Stimulated activated CD4-positive, alpha-beta T cell treated with anti-CD3 and anti-CD28 coated beads, Interleukin-1b, Interleukin-23, amount 100 ng/mL, for 1 hour (primary cell): ENCODE measurements around the gene AP3B2.
"Not testable (repeated sequence)": the region's sequence is repeated elsewhere in the genome, so short reads cannot be mapped to it uniquely, and the experiment has no call there.

Source experiments
- DNase-seq, 2 donors: peaks; one replicate each; pipeline ENCODE4 v3.0.0-alpha.2; 2020; ENCODE audit warnings: low read depth in 2 of 2

The AP3B2 gene, protein sequence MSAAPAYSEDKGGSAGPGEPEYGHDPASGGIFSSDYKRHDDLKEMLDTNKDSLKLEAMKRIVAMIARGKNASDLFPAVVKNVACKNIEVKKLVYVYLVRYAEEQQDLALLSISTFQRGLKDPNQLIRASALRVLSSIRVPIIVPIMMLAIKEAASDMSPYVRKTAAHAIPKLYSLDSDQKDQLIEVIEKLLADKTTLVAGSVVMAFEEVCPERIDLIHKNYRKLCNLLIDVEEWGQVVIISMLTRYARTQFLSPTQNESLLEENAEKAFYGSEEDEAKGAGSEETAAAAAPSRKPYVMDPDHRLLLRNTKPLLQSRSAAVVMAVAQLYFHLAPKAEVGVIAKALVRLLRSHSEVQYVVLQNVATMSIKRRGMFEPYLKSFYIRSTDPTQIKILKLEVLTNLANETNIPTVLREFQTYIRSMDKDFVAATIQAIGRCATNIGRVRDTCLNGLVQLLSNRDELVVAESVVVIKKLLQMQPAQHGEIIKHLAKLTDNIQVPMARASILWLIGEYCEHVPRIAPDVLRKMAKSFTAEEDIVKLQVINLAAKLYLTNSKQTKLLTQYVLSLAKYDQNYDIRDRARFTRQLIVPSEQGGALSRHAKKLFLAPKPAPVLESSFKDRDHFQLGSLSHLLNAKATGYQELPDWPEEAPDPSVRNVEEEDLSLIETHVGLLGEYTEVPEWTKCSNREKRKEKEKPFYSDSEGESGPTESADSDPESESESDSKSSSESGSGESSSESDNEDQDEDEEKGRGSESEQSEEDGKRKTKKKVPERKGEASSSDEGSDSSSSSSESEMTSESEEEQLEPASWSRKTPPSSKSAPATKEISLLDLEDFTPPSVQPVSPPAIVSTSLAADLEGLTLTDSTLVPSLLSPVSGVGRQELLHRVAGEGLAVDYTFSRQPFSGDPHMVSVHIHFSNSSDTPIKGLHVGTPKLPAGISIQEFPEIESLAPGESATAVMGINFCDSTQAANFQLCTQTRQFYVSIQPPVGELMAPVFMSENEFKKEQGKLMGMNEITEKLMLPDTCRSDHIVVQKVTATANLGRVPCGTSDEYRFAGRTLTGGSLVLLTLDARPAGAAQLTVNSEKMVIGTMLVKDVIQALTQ

GRCh38 chr15:82709421-82710207 lies at the start of gene AP3B2:
TSS of gene AP3B2 (minus strand) at chr15:82709875. CDS start at chr15:82709706, 169 bp downstream.
- peak; percentile 19 to 46 for DNase-seq

DNA sequence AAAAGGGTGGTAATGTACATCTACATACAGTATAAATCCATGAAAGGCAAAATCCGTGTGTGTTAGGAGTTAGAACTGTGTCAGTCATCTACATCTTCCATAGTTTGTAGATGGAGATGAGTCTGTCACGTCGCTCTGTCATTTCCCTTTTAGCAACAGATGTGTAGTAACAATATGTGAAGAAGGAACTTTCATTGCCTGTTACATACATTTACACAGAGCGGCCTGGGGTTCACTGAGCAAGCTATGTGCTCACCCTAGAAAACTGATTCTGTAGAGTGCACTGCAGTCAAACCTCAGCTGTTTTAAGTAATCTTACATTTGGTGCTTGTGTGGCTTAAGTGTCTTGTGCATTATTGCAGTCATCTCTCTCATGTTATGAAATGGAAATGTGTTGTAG lies 41.6 kb upstream of the AP3B2 start:
- no peak for DNase-seq

DNA sequence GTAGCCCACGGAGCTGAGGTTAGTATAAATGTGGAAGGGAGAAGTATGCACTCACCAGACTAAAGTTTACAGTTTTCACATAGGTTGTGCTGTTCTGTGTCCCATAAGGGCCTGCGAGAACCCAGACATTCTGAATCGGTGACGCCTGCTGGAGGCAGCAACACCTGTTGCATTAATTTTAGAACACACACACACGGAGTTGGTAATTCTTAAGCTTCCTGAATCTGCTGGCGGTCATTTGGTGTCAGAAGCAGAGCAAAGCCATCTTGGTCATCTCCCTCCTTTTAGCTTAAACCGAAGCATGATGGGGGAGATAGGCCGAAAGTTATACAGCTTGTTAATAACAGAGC lies 41.1 kb upstream of the AP3B2 start:
- DNase-seq = no peak

DNA sequence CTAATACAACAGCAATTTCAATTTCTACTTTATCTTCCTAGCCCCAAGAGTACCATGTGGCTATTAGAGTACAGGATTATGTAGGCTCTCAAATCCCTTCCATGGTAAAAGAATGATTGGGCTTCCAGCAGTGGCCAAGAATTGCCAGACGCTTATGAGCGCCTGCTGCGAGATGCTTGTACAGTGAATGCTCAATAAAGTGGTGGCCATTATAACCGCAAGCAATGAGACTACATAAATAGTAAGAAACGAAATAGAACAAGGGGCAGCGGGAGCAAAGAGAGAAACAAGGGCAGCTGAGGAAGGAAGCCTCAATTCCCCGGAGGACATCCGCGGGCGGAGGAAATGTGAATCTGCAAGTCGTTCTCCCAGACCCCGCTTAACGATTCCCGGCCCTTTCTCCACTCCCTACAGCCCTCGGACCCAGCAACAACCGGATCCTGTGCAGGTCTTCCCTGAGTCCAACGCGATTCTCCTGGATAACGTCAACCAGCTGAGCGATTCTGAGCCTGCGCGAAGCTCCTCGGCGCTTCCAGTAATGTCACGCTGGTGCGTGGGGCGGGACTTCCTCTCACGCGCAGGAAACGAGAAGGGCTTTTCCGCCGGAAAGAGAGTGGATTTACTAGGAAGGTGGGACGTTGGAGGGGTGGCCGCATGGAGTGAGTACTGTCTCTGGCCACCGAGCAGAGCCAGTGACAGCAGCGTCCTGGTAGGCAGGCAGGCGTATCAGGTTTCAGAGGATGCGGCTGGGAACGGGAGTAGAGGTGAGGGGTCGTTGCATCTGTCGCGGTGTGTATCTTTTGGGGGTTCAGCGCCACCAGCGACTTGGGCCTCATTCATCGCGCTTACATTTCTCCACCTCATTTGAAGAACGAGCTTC lies 40.5 kb upstream of the AP3B2 start:
- peak; percentile 55 to 65 for DNase-seq

- DNase-seq = no peak
Observed at GRCh38 chr15:82748315-82748714, 38.6 kb upstream of the AP3B2 start.

- no peak for DNase-seq
Observed at GRCh38 chr15:82743810-82744209, 34.1 kb upstream of the AP3B2 start.

DNA sequence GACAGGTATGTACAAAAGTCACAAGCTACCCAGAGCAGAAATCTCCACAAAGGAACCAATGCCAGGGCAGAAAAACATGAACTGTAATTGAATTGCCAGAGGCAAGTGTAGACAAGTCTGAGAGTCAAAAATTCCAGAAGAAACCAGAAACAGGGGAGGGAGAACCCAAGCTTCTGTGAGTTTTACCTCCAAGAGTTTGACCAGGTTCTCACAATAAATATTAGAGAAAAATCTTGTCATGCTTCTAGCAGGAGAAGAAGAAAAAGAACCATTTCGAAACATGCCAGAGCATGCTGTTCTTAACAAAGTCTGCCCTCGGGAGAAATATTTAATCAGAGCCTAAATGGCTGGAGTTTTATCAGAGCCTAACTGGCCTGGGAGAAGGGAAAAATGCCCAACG lies 32.5 kb upstream of the AP3B2 start:
- no peak for DNase-seq

- DNase-seq = no peak
Observed at GRCh38 chr15:82739086-82739485, 29.4 kb upstream of the AP3B2 start.

DNA sequence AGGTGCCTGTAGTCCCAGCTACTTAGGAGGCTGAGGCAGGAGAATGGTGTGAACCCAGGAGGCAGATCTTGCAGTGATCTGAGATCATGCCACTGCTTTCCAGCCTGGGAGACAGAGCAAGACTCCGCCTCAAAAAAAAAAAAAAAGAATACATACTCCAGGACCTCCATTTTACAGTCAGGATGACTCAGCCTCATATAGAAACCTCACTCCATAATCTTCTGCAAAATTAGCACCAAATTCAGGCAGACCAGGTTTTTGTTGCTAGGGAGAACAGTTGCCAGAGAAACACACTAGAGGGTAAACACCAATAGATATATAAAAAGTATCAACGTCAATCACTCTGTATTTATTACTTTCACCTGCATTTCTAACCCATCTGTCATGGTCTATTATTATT lies 28.3 kb upstream of the AP3B2 start:
- DNase-seq = no peak

DNA sequence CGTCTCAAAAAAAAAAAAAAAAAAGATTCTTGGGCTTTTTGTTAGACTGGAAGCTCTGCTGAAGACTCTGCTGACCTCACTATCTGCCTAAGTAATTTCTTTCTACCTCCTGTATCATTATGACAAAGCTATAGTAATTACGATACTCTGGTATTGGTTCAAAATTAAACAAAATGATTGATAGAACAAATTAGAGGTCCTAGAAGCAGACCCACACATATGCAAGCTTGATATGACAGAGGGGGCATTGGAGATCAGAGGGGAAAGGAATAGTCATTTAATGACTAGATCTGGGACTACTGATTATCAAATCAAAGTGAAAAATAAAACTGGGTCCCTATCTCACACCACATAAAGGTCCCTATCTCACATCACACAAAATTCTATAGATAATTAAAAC lies 21.9 kb upstream of the AP3B2 start:
- DNase-seq = no peak

DNA sequence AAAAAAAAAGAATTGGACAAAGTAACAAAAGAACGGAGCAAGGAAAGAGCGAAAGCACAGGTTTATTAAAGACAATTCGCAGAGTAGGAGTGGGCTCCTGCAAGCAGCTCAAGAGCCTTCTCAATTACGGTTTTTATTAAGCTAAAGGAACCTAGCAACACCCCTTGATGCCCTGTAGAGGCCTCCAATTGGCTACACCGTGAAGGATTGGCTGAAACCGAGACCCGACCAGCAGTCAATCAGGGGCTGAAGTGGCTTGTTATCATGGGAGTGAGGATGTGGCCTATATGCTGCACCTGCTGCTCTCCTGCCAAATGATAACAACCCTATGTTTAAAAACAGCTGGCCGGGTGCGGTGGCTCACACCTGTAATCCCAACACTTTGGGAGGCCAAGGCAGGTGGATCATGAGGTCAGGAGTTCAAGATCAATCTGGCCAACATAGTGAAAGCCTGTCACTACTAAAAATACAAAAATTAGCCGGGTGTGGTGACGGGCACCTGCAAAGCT lies 20.4 kb upstream of the AP3B2 start:
- DNase-seq = no peak

DNA sequence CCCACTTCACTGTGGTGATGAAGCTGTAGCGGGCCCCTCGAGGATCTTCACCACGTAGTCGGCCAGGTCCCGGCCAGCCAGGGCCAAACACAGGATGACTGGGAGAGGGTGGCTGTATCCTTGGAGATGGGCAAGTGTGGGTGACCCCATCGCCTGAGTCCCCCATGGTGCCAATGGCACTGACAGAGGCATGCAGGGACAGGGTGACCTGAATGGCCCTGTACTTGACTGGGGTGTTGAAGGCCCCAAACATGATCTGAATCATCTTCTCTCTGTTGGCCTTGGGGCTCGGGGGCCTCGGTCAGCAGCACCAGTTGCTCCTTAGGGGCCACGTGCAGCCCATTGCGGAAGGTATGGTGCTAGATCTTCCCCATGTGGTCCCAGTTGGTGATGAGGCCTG lies 17.1 kb upstream of the AP3B2 start:
- DNase-seq = no peak

DNA sequence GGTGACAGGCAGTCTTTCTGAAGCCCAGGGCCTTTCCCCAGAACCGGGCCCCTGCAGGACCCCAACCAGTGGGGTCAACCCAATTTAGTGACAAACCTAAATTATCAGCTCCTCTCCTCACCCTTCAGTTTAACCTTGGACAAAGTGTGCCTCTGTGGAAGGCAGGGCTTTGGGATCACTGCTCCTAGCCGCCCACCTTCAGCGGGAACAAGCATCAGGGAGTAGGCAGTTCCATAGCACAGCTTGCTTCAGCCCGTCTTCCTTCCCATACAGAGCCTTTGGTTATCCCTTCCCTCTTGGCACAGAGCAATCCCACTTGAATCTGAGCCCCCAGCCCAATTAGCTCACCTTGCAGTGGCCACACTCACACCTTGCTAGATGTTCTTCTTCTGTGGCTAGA lies 5.3 kb upstream of the AP3B2 start:
- no peak for DNase-seq

GRCh38 chr15:82714016-82714415 lies 4.3 kb upstream of the AP3B2 start:
- no peak for DNase-seq

- no peak for DNase-seq
Observed at GRCh38 chr15:82712036-82712435, 2.4 kb upstream of the AP3B2 start.

- no peak for DNase-seq
Observed at GRCh38 chr15:82710926-82711490, 1.3 kb upstream of the AP3B2 start.

DNA sequence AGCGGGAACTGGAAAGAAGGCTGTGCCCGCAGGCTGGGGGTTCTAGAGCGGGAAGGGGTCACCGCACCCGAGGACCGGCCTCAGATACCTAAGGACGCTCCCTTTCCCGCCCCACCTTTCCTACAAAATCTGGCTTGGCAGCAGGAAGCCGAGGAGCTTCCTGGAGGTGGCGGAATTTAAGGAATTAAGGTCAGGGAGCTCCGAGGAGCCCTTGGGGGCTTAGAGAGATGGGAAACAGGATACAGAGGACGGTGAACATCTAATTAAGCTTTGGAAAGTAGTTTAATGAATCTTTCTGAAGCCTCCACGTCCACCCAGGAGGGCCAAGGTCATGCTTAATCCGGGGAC lies 507 bp upstream of the AP3B2 start:
- no peak for DNase-seq

DNA sequence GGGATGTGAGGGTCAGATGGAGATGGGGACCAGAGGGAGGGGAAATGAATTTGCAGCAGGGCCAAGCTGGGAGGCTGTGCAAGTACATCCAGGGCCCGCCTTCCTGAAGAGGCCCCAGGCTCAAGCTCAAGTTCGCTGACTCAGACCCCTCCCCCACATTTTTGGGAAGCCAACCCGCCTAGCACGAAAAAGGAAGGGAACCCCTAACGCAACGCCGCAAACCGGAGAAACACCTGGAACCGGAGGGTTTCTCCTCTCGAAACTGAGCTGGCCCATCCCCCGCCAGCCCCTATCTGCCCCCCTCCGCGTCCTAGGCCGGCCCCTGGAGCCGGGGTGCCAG lies 624 bp downstream of the AP3B2 start:
- DNase-seq = no peak

DNA sequence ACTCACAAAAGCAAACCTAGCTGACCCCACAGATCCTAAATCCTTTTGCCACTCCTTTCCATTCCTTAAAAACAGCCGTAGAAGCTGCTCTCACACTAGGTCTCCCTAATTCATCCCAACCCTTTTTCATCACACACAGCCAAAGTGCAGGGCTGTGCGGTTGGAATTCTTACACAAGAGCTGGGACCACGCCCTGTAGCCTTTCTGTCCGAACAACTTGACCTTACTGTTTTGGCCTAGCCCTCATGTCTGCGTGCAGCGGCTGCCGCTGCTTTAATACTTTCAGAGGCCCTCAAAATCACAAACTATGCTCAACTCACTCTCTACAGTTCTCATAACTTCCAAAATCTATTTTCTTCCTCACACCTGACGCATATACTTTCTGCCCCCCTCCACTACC lies 3.8 kb downstream of the AP3B2 start:
- not testable (repeated sequence) for DNase-seq

DNA sequence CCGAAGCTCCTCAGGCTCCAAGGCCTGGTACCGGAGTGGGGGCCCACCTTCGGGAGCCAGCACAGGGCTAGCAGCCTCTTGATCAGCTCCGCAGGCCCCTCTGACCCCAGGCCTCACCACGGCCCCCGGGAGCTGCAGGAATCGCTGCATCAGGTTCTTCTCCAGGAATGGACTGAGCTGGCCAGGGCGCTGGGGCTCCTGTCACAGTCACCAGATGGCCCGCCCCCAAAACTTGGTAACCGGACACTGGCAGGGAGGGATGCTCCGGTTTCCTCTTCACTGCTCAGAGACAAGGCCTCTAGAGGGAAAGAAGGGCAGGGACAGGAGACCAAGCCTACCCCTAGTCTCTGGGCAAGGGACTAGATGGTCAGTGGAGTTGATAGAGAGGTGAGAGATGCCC lies 9.9 kb downstream of the AP3B2 start:
- DNase-seq = no peak
